HG03045 (cell line): ENCODE measurements around the gene SEPTIN1.

Experiments used
- ATAC-seq: cut with Tn5 transposase; IDR thresholded peaks from one replicate; pipeline ENCODE4 v1.9.1; 2021; ENCODE audit warnings: mild to moderate bottlenecking, moderate library complexity; ENCODE audit not compliant: unreplicated experiment

The SEPTIN1 gene

DNA sequence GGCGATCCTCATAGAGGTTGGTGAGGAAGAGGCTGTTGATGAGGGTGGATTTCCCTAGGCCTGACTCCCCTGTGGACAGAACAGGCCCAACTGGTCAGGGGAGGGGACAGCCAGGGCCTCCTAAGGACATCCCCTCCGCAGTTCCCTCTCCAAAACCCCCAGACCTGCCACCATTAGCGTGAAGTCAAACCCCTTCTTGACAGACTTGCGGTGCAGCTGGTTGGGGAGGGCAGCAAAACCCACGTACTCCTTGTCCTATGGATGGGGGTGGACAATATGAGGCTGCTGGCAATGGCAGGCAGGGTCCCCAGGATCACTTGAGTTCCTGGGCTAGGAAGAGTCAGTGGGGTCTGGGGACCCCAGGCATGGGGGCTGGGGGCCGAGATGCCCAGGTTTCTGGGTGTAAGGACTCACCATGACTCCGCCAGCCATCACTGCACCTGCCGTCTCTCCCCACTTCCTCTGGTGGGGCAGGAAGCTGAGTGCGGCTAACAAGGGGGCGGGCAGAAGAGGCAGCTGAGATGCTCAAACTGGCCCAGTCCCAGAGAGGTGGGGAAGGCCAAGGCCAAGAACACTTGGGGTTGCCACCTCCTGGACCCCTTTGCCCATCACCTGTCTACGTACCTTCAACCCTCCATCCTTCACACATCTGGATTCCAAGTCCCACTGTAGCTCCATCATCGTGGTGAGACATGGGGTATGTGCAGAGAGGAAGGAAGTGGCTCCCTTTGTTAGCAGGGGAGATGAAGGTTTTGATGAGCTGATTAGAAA lies at the start of gene SEPTIN1:
SEPTIN1 (minus strand) TSS at position 451 of the 771 bp plus-strand sequence; CDS start at position 432, 19 bp downstream.
- ATAC-seq, result no peak

- ATAC-seq, result peak; percentile 10
These were observed 48.1 kb upstream of the SEPTIN1 start for GRCh38 chr16:30430428-30430970.

GRCh38 chr16:30429678-30430427 lies 47.5 kb upstream of the SEPTIN1 start, which contains the start of gene DCTPP1:
DCTPP1 (minus strand) TSS chr16:30430030; CDS start chr16:30429980, 50 bp downstream.
- peak; percentile 95 for ATAC-seq

DNA sequence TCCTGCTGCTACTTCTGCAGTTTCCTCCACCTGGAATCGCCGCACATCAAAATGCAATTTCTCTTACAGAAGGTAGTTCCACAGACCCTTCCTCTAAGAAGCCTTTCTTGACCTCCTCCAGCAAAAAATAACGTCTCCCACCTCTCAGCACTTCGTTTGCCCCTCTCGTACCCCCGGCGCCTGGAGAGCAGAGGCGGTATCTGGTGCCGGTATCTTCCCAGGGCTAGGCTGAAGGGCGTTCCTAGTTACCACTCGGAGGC lies 47.0 kb upstream of the SEPTIN1 start:
- no peak for ATAC-seq

GRCh38 chr16:30428055-30428454 lies 45.7 kb upstream of the SEPTIN1 start:
- no peak for ATAC-seq

GRCh38 chr16:30421010-30421409 lies 38.6 kb upstream of the SEPTIN1 start:
- no peak for ATAC-seq

DNA sequence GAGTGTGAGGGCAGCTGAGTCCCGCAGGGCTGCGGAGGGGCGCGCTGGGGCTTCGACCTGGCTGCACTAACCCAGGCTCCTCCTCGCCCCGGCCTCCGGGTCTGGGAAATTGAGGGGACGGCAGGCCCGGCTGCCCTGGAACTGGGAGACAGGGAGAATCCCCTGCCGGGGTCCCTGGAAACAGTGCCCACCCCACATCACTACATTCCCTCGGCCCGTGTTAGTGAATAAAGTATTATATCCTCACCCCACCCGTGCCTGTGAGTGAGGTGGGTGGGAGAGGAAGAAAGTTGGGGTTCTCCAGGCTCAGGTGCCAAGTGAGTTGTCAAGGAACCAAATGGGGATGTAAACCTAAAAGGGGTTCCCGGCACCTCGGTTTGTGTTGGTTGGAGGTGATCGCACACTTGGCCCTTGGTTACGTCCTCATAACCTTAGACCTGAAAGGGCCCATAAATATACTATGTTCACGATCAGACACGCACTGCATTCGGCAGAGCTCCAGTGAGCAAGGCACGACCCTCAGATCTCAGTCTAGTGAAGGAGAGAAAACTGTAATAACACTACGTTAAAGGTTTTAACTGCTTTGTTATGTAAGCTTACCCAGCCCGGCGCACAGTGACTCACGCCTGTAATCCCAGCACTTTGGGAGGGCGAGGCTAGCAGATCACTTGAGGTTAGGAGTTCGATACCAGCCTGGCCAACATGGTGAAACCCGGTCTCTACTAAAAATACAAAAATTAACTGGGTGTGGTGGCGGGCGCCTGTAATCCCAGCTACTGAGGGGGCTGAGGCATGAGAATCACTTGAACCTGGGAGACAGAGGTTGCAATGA lies 36.2 kb upstream of the SEPTIN1 start:
- ATAC-seq, result no peak

DNA sequence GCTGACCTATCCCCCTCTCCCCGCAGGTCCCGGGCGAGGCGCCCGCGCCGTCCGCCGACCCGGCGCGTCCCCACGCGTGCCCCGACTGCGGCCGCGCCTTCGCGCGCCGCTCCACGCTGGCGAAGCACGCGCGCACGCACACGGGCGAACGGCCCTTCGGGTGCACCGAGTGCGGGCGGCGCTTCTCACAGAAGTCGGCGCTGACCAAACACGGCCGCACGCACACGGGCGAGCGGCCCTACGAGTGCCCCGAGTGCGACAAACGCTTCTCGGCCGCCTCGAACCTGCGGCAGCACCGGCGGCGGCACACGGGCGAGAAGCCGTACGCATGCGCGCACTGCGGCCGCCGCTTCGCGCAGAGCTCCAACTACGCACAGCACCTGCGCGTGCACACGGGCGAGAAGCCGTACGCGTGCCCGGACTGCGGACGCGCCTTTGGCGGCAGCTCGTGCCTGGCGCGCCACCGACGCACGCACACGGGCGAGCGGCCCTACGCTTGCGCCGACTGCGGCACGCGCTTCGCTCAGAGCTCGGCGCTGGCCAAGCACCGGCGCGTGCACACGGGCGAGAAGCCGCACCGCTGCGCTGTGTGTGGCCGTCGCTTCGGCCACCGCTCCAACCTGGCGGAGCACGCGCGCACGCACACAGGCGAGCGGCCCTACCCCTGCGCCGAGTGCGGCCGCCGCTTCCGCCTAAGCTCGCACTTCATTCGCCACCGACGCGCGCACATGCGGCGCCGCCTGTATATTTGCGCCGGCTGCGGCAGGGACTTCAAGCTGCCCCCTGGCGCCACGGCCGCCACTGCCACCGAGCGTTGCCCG lies 35.4 kb upstream of the SEPTIN1 start:
- ATAC-seq, result peak; percentile 75

GRCh38 chr16:30416624-30417528 lies 34.5 kb upstream of the SEPTIN1 start:
- ATAC-seq, result no peak

- no peak for ATAC-seq
These were observed 33.8 kb upstream of the SEPTIN1 start for GRCh38 chr16:30416047-30416603.

GRCh38 chr16:30414159-30414558 lies 31.8 kb upstream of the SEPTIN1 start:
- ATAC-seq, result no peak

DNA sequence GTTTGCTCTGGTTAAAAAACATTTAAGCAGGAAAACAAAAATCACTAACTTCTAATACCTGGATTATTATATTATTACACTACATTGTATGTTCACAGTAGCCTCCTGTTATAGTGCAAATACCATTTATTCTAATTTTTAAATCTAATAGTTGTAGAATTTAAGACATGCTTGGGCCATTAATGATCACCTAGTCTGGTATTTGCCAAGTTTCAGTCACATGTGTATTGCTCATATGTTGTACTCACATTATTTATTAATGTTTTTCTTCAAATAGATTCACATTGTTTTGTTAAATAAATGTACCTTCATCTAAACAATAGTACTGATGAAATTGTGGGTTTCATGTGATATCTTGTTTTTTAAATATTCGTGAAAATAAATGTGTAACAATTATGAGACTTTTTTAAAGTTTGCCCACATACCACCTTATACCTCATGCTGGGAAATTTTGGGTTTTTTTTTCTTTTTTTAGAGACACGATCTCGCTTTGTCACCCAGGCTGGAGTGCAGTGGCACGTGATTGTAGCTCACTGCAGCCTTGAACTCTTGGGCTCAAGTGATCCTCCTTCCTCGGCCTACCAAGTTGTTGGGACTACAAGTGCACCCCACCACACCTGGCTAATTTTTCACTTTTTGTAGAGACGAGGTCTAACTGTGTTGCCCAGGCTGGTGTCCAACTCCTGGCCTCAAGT lies 30.9 kb upstream of the SEPTIN1 start:
- no peak for ATAC-seq

GRCh38 chr16:30409125-30410060 lies 27.0 kb upstream of the SEPTIN1 start:
- ATAC-seq, result peak; percentile 37

GRCh38 chr16:30407804-30408534 lies 25.6 kb upstream of the SEPTIN1 start:
- ATAC-seq, result peak; percentile 21

GRCh38 chr16:30407102-30407803 lies 24.9 kb upstream of the SEPTIN1 start, which contains the start of gene ZNF771:
ZNF771 (plus strand) TSS chr16:30407606; CDS start chr16:30408054, 448 bp downstream.
- peak; percentile 86 for ATAC-seq

DNA sequence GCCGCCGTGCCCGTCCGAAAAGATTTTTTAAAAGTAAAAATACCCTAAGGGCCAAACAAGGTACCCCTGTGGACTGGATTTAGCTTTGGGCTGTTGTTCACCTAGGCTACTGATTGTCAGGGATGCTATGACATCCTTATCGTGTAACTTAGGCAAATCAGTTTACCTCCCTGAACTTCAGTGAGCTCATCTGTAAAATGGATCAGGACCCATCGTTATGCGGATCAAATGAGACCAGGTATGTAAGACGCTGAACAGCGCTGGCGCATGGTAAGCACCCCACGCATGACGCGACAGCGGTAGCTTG lies 24.4 kb upstream of the SEPTIN1 start:
- ATAC-seq, result no peak
